Measurements from ENCODE around the gene DAPP1. TPM values are rescaled to one million over a fixed set of nuclear protein-coding genes. Genes with fewer than 3 reads are reported as not detected.

DAPP1 gene
- total and polyA plus RNA-seq, 8 donors, result 1.5 to 11.9 (median 3.2) TPM

GRCh38 chr4:99821918-99822503 is 5.4 kb downstream of the DAPP1 start:
- H3K27ac ChIP-seq, result peak overlapping the region in 1 of 2 donors; percentile 79
- H3K4me1 ChIP-seq, result peaks cover 0 to 51% of the 10 kb centered on the region in 2 donors
- no peaks in the 10 kb centered on the region for H3K36me3 ChIP-seq
- TF ChIP-seq, protein P1, sequence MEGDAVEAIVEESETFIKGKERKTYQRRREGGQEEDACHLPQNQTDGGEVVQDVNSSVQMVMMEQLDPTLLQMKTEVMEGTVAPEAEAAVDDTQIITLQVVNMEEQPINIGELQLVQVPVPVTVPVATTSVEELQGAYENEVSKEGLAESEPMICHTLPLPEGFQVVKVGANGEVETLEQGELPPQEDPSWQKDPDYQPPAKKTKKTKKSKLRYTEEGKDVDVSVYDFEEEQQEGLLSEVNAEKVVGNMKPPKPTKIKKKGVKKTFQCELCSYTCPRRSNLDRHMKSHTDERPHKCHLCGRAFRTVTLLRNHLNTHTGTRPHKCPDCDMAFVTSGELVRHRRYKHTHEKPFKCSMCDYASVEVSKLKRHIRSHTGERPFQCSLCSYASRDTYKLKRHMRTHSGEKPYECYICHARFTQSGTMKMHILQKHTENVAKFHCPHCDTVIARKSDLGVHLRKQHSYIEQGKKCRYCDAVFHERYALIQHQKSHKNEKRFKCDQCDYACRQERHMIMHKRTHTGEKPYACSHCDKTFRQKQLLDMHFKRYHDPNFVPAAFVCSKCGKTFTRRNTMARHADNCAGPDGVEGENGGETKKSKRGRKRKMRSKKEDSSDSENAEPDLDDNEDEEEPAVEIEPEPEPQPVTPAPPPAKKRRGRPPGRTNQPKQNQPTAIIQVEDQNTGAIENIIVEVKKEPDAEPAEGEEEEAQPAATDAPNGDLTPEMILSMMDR (IDR thresholded peaks at IDR 0.05), result no peak
- DNase-seq, result no peak
- H3K9me3 ChIP-seq, result no peaks in the 10 kb centered on the region
- intact Hi-C loops (cut with DNase I), result no loop called here
- no peaks in the 10 kb centered on the region for H3K27me3 ChIP-seq
- no peak overlapping the region for H3K4me3 ChIP-seq
- peak; percentile 60 for ATAC-seq

DNA sequence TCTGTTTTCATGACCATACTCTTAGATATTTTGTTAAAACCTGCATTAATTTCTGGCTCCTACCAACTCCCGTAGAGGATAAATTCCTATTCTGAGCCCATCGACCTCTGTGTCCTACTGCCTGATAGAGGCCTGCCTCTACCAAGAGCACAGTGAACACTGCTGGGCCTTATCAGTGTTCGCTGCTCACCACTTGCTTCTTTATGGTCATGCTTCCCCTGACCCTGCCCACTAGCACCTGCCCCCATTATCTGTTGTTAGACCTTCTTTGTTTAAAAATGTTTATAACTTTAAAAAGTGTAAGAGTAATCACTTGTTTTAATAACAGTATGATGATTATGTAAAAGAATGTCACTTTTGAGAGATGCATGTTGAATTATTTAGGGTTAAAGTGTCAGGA is 6.1 kb downstream of the DAPP1 start:
- TF ChIP-seq, protein P1 (IDR thresholded peaks at IDR 0.05), result no peak
- ATAC-seq, result no peak
- intact Hi-C loops (cut with DNase I), result no loop called here
- H3K36me3 ChIP-seq, result no peaks in the 10 kb centered on the region
- H3K27ac ChIP-seq, result peak overlapping the region in 1 of 2 donors; percentile 79
- no peaks in the 10 kb centered on the region for H3K27me3 ChIP-seq
- H3K4me1 ChIP-seq, result peaks cover 0 to 51% of the 10 kb centered on the region in 2 donors
- H3K4me3 ChIP-seq, result no peak overlapping the region
- no peaks in the 10 kb centered on the region for H3K9me3 ChIP-seq
- DNase-seq, result no peak

GRCh38 chr4:99824070-99824599 is 7.5 kb downstream of the DAPP1 start:
- intact Hi-C loops (cut with DNase I), result no loop called here
- H3K4me1 ChIP-seq, result peaks cover 0 to 39% of the 10 kb centered on the region in 2 donors
- no peak overlapping the region for H3K4me3 ChIP-seq
- TF ChIP-seq, protein P1 (IDR thresholded peaks at IDR 0.05), result no peak
- no peak overlapping the region for H3K27ac ChIP-seq
- H3K36me3 ChIP-seq, result no peaks in the 10 kb centered on the region
- no peaks in the 10 kb centered on the region for H3K27me3 ChIP-seq
- ATAC-seq (no peak), DNase-seq (no peak)
- no peaks in the 10 kb centered on the region for H3K9me3 ChIP-seq

DNA sequence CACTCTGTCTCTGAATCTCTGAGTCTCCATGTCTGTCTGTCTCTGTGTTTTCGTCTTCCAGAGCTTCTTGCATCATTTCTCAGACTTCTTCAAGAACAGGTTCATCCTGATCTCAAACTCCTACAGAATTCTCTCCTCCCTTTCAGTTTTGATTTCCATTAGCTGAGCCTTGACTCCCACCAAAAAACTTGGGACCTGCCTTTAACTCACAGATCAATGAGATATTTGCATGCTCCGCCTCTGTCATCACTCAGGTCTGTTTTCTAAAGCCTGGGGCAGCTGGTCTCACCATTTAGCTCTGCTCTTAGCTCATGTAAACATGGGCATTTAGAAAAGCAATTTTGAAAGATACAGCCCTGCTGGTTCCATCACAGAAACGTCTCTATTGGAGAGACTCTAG is 8.6 kb downstream of the DAPP1 start:
- Histone ChIP-seq H3K4me1 (peaks cover 0 to 31% of the 10 kb centered on the region in 2 donors), H3K27me3 (no peaks in the 10 kb centered on the region), H3K36me3 (no peaks in the 10 kb centered on the region), H3K4me3 (no peak overlapping the region), H3K9me3 (no peaks in the 10 kb centered on the region), H3K27ac (no peak overlapping the region)
- TF ChIP-seq, protein P1 (IDR thresholded peaks at IDR 0.05), result no peak
- DNase-seq (no peak), ATAC-seq (no peak)
- intact Hi-C loops (cut with DNase I), result no loop called here

- H3K27me3 ChIP-seq, result no peaks in the 10 kb centered on the region
- TF ChIP-seq, protein P1 (IDR thresholded peaks at IDR 0.05), result no peak
- H3K4me3 ChIP-seq, result no peak overlapping the region
- no peak overlapping the region for H3K27ac ChIP-seq
- DNase-seq (no peak), ATAC-seq (no peak)
- peaks cover 0 to 25% of the 10 kb centered on the region in 2 donors for H3K4me1 ChIP-seq
- no peaks in the 10 kb centered on the region for H3K9me3 ChIP-seq
- no peaks in the 10 kb centered on the region for H3K36me3 ChIP-seq
- intact Hi-C loops (cut with DNase I), result no loop called here
These were observed 9.4 kb downstream of the DAPP1 start for GRCh38 chr4:99826016-99826415.

Measured in left lung (tissue), 10 donors.